OCI-LY1 (cell line): ENCODE measurements around the gene TXNRD3.

Source experiments
- EZH2 ChIP-seq: fragments of 200-600 bp; sonication (generic), shearing (Covaris generic); IDR thresholded peaks from 2 replicates; pipeline ENCODE4 v1.8.0; 2017; ENCODE audit warnings: borderline replicate concordance, mixed run types, mild to moderate bottlenecking, antibody characterized with exemption, low read length, moderate library complexity, mixed read lengths
- TF ChIP-seq, protein P1 (sequence below): fragments of 200-600 bp; sonication (generic), shearing (Covaris generic); IDR thresholded peaks from 2 replicates; pipeline ENCODE4 v1.5.1; 2017; ENCODE audit warnings: mild to moderate bottlenecking, antibody characterized with exemption, low read length, moderate library complexity, mixed read lengths

DNA sequence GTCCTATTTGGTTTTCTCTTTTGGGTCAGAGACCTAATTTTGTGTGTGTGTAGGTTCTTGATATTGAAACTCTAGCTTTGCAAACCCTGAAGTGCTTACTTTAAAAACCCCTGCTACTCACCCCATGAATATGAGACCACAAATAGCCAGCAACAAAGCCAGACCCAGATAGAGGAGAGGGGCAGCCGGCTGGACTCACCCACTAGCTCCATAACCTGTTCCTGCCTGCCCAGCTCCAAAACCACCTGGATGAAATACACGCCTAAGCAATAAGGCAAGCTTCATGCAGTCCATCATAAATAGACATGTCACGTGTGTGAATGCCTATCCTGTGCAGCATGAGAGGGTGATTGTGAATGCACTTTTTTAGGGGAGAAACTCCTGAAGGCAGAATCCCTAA is 3.7 kb upstream of the TXNRD3 start:
- TF ChIP-seq, protein P1, sequence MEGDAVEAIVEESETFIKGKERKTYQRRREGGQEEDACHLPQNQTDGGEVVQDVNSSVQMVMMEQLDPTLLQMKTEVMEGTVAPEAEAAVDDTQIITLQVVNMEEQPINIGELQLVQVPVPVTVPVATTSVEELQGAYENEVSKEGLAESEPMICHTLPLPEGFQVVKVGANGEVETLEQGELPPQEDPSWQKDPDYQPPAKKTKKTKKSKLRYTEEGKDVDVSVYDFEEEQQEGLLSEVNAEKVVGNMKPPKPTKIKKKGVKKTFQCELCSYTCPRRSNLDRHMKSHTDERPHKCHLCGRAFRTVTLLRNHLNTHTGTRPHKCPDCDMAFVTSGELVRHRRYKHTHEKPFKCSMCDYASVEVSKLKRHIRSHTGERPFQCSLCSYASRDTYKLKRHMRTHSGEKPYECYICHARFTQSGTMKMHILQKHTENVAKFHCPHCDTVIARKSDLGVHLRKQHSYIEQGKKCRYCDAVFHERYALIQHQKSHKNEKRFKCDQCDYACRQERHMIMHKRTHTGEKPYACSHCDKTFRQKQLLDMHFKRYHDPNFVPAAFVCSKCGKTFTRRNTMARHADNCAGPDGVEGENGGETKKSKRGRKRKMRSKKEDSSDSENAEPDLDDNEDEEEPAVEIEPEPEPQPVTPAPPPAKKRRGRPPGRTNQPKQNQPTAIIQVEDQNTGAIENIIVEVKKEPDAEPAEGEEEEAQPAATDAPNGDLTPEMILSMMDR = no peak
- no peak for TF ChIP-seq EZH2
